OCI-LY7 (cell line): Measurements from ENCODE around the gene ANKMY1. TPM values are rescaled to one million over a fixed set of nuclear protein-coding genes. Genes with fewer than 3 reads are reported as not detected.

Source experiments
- BruUV-seq: library from RNA; stranded (reverse); fragments of 400-500 nt; replicated peaks from 2 replicates; lab custom pipeline; 2021; lab: Mats Ljungman, UMichigan
- CTCF ChIA-PET: fragments of 300-600 bp; sonication (Branson Sonifier 250); formaldehyde crosslinking; loops from one replicate; lab custom pipeline; 2022; ENCODE audit warnings: antibody characterized with exemption; ENCODE audit not compliant: unreplicated experiment; lab: Charles Lee
- POLR2A ChIA-PET: fragments of 300-600 bp; sonication (Branson Sonifier 250); formaldehyde crosslinking; loops from one replicate; lab custom pipeline; 2022; ENCODE audit warnings: antibody characterized with exemption; lab: Charles Lee
- DNase-seq: peaks from one replicate; pipeline ENCODE4 v3.0.0-alpha.2; 2015; ENCODE audit warnings: low spot score
- H2AFZ ChIP-seq: fragments of 200-600 bp; sonication (generic), shearing (Covaris generic); 2 replicates; pipeline ENCODE4 v1.6.1; 2014; ENCODE audit warnings: mild to moderate bottlenecking, antibody characterized with exemption, low read length, moderate library complexity
- H3K27ac ChIP-seq: fragments of 200-600 bp; sonication (generic); 2 replicates; pipeline ENCODE4 v1.5.1; 2014; ENCODE audit warnings: mixed run types, low read depth, mild to moderate bottlenecking, moderate library complexity, low read length, inconsistent platforms; ENCODE audit not compliant: poor library complexity, severe bottlenecking
- H3K36me3 ChIP-seq: fragments of 200-600 bp; sonication (generic); 2 replicates; pipeline ENCODE4 v1.6.1; 2014; ENCODE audit warnings: mild to moderate bottlenecking, antibody characterized with exemption, low read length, moderate library complexity, mixed read lengths; ENCODE audit not compliant: insufficient read depth
- H3K4me1 ChIP-seq: fragments of 200-600 bp; sonication (generic); 2 replicates; pipeline ENCODE4 v1.5.1; 2014; ENCODE audit warnings: mild to moderate bottlenecking, low read length; ENCODE audit not compliant: insufficient read depth, poor library complexity, severe bottlenecking
- H3K4me2 ChIP-seq: fragments of 200-600 bp; sonication (generic); 2 replicates; pipeline ENCODE4 v1.6.1; 2014; ENCODE audit warnings: mild to moderate bottlenecking, low read length
- H3K4me3 ChIP-seq: fragments of 200-600 bp; sonication (generic); 2 replicates; pipeline ENCODE4 v1.5.1; 2014; ENCODE audit warnings: mild to moderate bottlenecking, low read depth, low read length; ENCODE audit not compliant: poor library complexity, severe bottlenecking
- H3K79me2 ChIP-seq: fragments of 200-600 bp; sonication (generic); 2 replicates; pipeline ENCODE4 v1.6.1; 2016; ENCODE audit warnings: low read depth, mild to moderate bottlenecking, low read length, moderate library complexity, mixed read lengths; ENCODE audit not compliant: insufficient read depth
- H3K9me2 ChIP-seq: fragments of 200-600 bp; sonication (generic); 2 replicates; pipeline ENCODE4 v1.6.1; 2016; ENCODE audit warnings: mild to moderate bottlenecking, low read length, mixed read lengths; ENCODE audit not compliant: insufficient read depth
- H3K9me3 ChIP-seq: fragments of 200-600 bp; sonication (generic); 2 replicates; pipeline ENCODE4 v1.6.1; 2014; ENCODE audit warnings: mild to moderate bottlenecking, mixed run types, low read length, mixed read lengths
- H4K20me1 ChIP-seq: fragments of 200-600 bp; sonication (generic); 2 replicates; pipeline ENCODE4 v1.6.1; 2014; ENCODE audit warnings: mild to moderate bottlenecking, antibody characterized with exemption, low read length, moderate library complexity, mixed read lengths; ENCODE audit not compliant: insufficient read depth
- EZH2phosphoT487 ChIP-seq: fragments of 200-600 bp; sonication (generic); IDR thresholded peaks from 2 replicates; pipeline ENCODE4 v1.6.1; 2018; ENCODE audit warnings: low read depth, borderline replicate concordance, mild to moderate bottlenecking, mixed run types, antibody characterized with exemption, low read length, moderate library complexity, mixed read lengths
- intact Hi-C: fragments of 100-400 bp; cut with micrococcal nuclease; formaldehyde crosslinking; loops from one replicate; pipeline ENCODE4 v1.10.0; 2022; ENCODE audit not compliant: unreplicated experiment
- total RNA-seq, 2 experiments: library from RNA; depleted of rRNA in 1 of 2; stranded (reverse); fragments of >200 nt in 1 of 2; shearing (Covaris generic) in 1 of 2; gene quantifications; 2 replicates each; pipeline ENCODE4 v1.2.3, GENCODE V29; 2014 to 2022
- TF ChIP-seq, protein P1 (sequence below): fragments of 200-600 bp; sonication (generic); conservative IDR thresholded peaks from 2 replicates; pipeline ENCODE4 v1.5.1; 2014; ENCODE audit warnings: mild to moderate bottlenecking, antibody characterized with exemption, low read length, moderate library complexity, mixed read lengths

ANKMY1 gene
- total RNA-seq, 2 experiments from 2014 or later, result 30.6 to 65.9 TPM

DNA sequence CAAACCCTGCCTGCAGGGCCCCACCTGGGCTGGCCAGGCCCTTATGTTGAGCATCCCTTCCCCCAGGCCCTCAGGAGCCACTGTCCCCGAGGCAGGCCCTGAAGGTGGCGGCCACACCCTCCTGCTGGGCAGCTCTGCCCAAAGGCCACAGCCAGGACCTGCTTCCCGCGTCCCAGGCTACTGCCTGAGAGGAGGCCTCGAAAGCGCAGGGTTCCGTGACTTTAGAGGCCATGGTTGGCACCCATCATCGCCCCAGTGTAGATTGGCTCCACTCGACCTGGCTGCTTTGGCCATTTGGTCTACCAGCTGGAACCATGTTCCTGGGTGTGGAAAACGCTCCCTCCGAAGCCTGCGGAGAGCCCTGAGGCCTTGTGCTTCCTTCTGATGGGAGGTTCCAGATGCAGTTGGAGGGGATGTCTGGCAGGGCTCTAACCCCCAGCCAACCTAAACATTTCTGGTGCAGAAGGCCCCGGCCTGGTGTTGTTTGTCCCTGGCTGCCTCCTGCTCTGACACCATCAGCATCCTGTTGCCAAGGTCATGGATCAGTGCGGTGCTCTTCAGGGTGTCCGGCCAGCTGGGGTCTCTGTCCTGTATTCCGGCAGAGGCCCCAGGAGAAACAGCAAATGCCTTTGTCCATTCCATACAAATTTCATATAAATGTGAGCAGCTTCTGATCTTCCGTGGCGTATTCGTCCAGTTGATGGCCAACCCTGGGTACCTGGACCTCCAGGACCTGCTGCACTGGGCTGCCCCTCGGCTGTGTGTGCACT, 43.5 kb upstream of the ANKMY1 start:
- intact Hi-C loops, result no loop called here
- H3K9me3 ChIP-seq, result no peaks in the 10 kb centered on the region
- no peak for DNase-seq
- ChIA-PET POLR2A (no interaction called here), CTCF (no interaction called here)
- no peak overlapping the region for H2AFZ ChIP-seq
- no peaks in the 10 kb centered on the region; the same call in 1 of the 2 replicates for H4K20me1 ChIP-seq
- peaks cover 10% of the 10 kb centered on the region; the same call in 1 of the 2 replicates for H3K36me3 ChIP-seq
- no peaks in the 10 kb centered on the region for H3K4me1 ChIP-seq
- no TSS peak for BruUV-seq
- H3K4me3 ChIP-seq, result no peak overlapping the region
- no peaks in the 10 kb centered on the region for H3K9me2 ChIP-seq
- H3K4me2 ChIP-seq, result no peak overlapping the region
- H3K79me2 ChIP-seq, result no peaks in the 10 kb centered on the region
- H3K27ac ChIP-seq, result no peak overlapping the region
- no peak for TF ChIP-seq EZH2phosphoT487
- TF ChIP-seq, protein P1, sequence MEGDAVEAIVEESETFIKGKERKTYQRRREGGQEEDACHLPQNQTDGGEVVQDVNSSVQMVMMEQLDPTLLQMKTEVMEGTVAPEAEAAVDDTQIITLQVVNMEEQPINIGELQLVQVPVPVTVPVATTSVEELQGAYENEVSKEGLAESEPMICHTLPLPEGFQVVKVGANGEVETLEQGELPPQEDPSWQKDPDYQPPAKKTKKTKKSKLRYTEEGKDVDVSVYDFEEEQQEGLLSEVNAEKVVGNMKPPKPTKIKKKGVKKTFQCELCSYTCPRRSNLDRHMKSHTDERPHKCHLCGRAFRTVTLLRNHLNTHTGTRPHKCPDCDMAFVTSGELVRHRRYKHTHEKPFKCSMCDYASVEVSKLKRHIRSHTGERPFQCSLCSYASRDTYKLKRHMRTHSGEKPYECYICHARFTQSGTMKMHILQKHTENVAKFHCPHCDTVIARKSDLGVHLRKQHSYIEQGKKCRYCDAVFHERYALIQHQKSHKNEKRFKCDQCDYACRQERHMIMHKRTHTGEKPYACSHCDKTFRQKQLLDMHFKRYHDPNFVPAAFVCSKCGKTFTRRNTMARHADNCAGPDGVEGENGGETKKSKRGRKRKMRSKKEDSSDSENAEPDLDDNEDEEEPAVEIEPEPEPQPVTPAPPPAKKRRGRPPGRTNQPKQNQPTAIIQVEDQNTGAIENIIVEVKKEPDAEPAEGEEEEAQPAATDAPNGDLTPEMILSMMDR, result no peak

DNA sequence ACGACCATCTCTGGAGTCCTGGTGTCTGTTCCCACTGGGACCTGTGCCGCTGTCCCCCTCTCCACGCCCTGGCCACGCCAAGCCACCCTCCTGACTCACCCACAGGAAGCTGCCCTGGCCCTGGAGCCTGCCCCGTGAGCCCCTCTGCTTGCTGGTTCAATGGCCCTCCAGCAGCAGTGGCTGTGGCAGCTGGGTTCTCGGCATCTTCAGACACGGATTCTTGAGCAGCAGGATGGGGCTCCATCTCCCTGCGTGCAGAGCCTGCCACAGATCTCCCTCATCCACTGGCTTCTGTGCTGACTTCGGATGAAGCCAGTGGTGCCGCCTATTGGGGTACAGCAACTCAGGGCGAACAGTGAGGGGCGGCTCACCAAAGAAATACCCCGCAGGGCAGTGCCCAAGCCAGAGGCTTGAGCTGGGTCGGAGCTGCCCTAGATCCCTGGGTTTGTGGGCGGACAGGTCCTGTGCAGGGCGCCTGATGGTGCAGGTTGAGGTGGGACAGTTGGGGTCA, 42.7 kb upstream of the ANKMY1 start:
- intact Hi-C loops, result no loop called here
- no peaks in the 10 kb centered on the region for H3K79me2 ChIP-seq
- no peaks in the 10 kb centered on the region for H3K9me3 ChIP-seq
- H2AFZ ChIP-seq, result no peak overlapping the region
- H4K20me1 ChIP-seq, result no peaks in the 10 kb centered on the region; the same call in 1 of the 2 replicates
- no peak overlapping the region for H3K27ac ChIP-seq
- H3K9me2 ChIP-seq, result no peaks in the 10 kb centered on the region
- CTCF ChIA-PET, result no interaction called here
- POLR2A ChIA-PET, result no interaction called here
- no peak for TF ChIP-seq EZH2phosphoT487
- TF ChIP-seq, protein P1, result no peak
- H3K4me2 ChIP-seq, result no peak overlapping the region
- no peak overlapping the region for H3K4me3 ChIP-seq
- DNase-seq, result no peak
- no TSS peak for BruUV-seq
- H3K4me1 ChIP-seq, result no peaks in the 10 kb centered on the region
- H3K36me3 ChIP-seq, result peaks cover 14% of the 10 kb centered on the region; the same call in 1 of the 2 replicates

DNA sequence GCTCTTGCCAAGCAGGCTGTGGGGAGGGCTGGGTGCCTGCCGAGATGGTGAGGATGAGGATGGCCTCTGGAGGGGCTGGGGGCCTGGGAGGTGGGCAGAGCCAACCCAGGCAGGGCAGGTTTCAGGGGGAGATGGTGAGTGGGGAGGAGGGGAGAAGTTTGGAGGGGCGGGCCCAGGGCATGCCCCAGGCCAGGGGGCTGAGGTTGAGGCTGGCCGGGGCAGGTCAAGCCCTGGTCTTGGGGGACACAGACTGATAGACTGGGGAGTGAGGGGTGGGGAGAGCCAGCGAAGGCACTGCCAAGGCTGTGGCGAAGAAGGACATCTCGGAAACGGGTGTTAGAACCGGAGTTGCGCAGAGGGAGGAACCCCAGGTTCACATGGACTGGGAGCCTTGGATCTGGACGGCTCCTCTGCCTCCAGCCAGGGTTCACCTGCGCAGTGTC, 41.4 kb upstream of the ANKMY1 start:
- H4K20me1 ChIP-seq, result no peaks in the 10 kb centered on the region; the same call in 1 of the 2 replicates
- TF ChIP-seq EZH2phosphoT487, result no peak
- TF ChIP-seq, protein P1, result no peak
- H3K36me3 ChIP-seq, result peaks cover 14% of the 10 kb centered on the region; the same call in 1 of the 2 replicates
- CTCF ChIA-PET, result interaction anchor here (0.6 kb wide), 1 partner anchor 1275 kb away, joined by 3 read pairs; no protein-coding TSS in a partner anchor
- H3K9me2 ChIP-seq, result no peaks in the 10 kb centered on the region
- no peak overlapping the region for H3K4me2 ChIP-seq
- H3K79me2 ChIP-seq, result no peaks in the 10 kb centered on the region
- no TSS peak for BruUV-seq
- H2AFZ ChIP-seq, result no peak overlapping the region
- no peak for DNase-seq
- no peak overlapping the region for H3K4me3 ChIP-seq
- H3K9me3 ChIP-seq, result no peaks in the 10 kb centered on the region
- H3K4me1 ChIP-seq, result no peaks in the 10 kb centered on the region
- no peak overlapping the region for H3K27ac ChIP-seq
- POLR2A ChIA-PET, result no interaction called here
- intact Hi-C loops, result no loop called here
